Activated CD8-positive, alpha-beta T cell treated with anti-CD3 and anti-CD28 coated beads, Interleukin-2, amount 10 ng/mL, durations not matched to agents 7 days and 5 days (primary cell): Measurements from ENCODE around the gene FGR. TPM values are rescaled to one million over a fixed set of nuclear protein-coding genes. Genes with fewer than 3 reads are reported as not detected.

Experiments used
- ATAC-seq: fragments of 150-1000 bp; cut with Tn5 transposase; one replicate; pipeline ENCODE4 v1.10.0; 2021; ENCODE audit warnings: moderate library complexity
- CTCF ChIA-PET: fragments of 350-600 bp; sonication (Branson Sonifier 250); formaldehyde crosslinking; loops from one replicate; lab custom pipeline; 2021; ENCODE audit warnings: antibody characterized with exemption; lab: Charles Lee
- POLR2A ChIA-PET: fragments of 350-600 bp; sonication (Branson Sonifier 250); formaldehyde crosslinking; loops from one replicate; lab custom pipeline; 2021; ENCODE audit warnings: antibody characterized with exemption; lab: Charles Lee
- DNase-seq: peaks from one replicate; pipeline ENCODE4 v3.0.0-alpha.2; 2020
- H3K27ac Mint-ChIP-seq: one replicate; pipeline ENCODE4 v1.8.0; 2021; ENCODE audit warnings: mild to moderate bottlenecking, mixed read lengths
- H3K27me3 Mint-ChIP-seq: one replicate; pipeline ENCODE4 v1.8.0; 2021; ENCODE audit warnings: low read depth, mixed read lengths
- H3K36me3 Mint-ChIP-seq: one replicate; pipeline ENCODE4 v1.8.0; 2021; ENCODE audit warnings: low read depth, mixed read lengths
- H3K4me1 Mint-ChIP-seq: one replicate; pipeline ENCODE4 v1.8.0; 2021; ENCODE audit warnings: low read depth, mixed read lengths
- H3K4me3 Mint-ChIP-seq: one replicate; pipeline ENCODE4 v1.8.0; 2021; ENCODE audit warnings: mild to moderate bottlenecking, mixed read lengths
- H3K9me3 Mint-ChIP-seq: one replicate; pipeline ENCODE4 v1.8.0; 2022; ENCODE audit warnings: mixed read lengths; ENCODE audit not compliant: insufficient read depth
- total RNA-seq, 2 experiments: library from RNA; stranded (reverse); gene quantifications; one replicate each; pipeline ENCODE4 v1.2.3, GENCODE V29; 2021

Gene FGR
- total RNA-seq, 2 experiments from 2014 or later, result 0.08 to 0.21 TPM

DNA sequence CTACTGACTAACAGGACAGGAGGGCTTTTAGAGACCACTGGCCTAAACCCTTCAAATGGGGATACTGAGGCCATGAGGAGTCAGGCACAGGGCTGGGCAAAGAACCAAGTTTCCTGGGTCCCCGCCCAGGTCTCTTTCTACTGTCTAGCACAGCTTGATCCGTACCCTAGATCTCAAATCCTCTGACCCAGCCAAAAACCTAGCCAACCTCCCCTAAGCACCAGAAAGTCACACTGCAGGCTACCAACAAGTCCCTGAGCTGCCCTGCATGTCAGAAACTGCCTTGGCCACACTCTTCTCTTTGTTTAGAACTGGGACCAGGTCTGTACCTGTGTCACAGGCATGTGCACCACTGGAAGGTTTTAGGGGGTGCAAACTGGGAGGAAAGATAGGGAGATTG, 64.6 kb downstream of the FGR start:
- DNase-seq (no peak), ATAC-seq (no peak)
- no peak overlapping the region for H3K27ac Mint-ChIP-seq
- no peaks in the 10 kb centered on the region for H3K36me3 Mint-ChIP-seq
- no peaks in the 10 kb centered on the region for H3K9me3 Mint-ChIP-seq
- POLR2A ChIA-PET, result no interaction called here
- CTCF ChIA-PET, result interaction anchor here (3.7 to 10.5 kb wide), 5 partner anchors 11 to 92 kb away, joined by 21 to 113 read pairs (median 25); partner anchors contain the start of gene AHDC1
- peaks cover 25% of the 10 kb centered on the region for H3K4me1 Mint-ChIP-seq
- H3K27me3 Mint-ChIP-seq, result peaks cover 3% of the 10 kb centered on the region
- no peak overlapping the region for H3K4me3 Mint-ChIP-seq

DNA sequence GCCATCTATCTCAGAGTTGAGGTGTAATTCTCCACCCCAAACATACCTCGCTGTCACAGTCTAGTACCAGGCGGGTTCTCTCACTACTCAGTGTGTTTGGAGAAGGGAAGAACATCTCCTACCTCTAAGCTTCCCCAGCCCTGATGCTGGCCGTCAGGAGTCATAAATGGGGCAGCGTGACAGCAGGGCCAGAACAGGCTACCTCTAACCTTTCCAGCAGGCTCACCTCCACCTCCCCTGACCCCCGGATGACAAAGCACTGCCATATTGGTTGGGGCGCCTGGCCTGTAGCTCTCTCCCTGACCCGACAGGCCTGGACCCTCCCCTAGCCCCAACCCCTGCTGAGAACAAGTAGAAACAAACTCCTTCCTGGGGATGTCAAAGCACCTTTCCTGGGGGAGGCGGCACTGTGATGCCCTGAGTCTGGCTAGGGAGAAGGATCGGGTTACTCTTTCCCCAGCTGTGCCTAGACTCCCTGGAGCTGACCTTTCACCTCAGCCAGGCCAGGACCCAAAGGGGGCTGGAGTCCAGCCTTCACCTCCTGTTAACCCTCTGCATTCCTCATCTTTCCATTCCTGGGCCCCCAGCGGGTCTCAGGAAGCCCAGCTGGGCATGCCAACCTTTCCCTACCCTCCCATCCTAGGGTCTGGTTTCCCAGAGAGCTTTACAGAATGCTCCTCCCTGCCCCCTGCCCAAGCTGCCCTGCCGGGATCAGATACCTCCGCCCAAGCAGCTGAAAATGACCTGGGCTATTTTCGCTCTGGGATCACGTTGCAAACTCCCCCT, 65.3 kb downstream of the FGR start:
- H3K9me3 Mint-ChIP-seq, result no peaks in the 10 kb centered on the region

DNA sequence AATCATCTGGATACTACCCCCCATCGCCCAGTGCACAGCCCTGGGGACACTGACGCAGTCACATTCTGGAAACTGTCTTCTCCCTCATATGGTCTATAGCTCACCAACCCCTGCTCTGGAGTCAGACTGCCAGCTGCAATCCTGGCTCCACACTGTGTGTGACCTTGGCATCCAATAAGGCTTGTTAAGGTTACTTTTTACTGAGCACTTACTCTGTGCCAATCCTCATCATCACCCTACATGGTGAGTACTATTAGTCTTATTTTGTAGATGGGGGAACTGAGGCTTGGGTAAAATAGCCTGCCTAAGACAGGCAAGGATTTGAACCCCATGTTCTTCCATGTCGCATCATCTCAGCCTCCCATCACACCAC, 65.9 kb downstream of the FGR start:
- POLR2A ChIA-PET, result interaction anchor here (0.6 to 1.7 kb wide), 4 partner anchors 12 to 94 kb away, joined by 3 to 5 read pairs (median 4); no protein-coding TSS in a partner anchor
- H3K9me3 Mint-ChIP-seq, result no peaks in the 10 kb centered on the region
- H3K4me1 Mint-ChIP-seq, result peaks cover 25% of the 10 kb centered on the region
- H3K27me3 Mint-ChIP-seq, result peaks cover 3% of the 10 kb centered on the region
- H3K4me3 Mint-ChIP-seq, result peak overlapping the region; percentile 64
- H3K36me3 Mint-ChIP-seq, result no peaks in the 10 kb centered on the region
- H3K27ac Mint-ChIP-seq, result peak overlapping the region; percentile 77
- ATAC-seq (no peak), DNase-seq (no peak)
- CTCF ChIA-PET, result interaction anchor here (0.6 to 10.5 kb wide), 18 partner anchors 10 to 273 kb away, joined by 4 to 113 read pairs (median 8); partner anchors contain the start of gene AHDC1

More for the DNA sequence above, 65.3 kb downstream of the FGR start:
- Mint-ChIP-seq H3K4me1 (peaks cover 25% of the 10 kb centered on the region), H3K27ac (peak overlapping the region; percentile 77), H3K36me3 (no peaks in the 10 kb centered on the region), H3K4me3 (no peak overlapping the region), H3K27me3 (peaks cover 3% of the 10 kb centered on the region)
- ATAC-seq (no peak), DNase-seq (no peak)
- ChIA-PET CTCF (interaction anchor here (1.4 to 10.5 kb wide), 12 partner anchors 9 to 273 kb away, joined by 5 to 113 read pairs (median 16); partner anchors contain the start of gene AHDC1), POLR2A (interaction anchor here (1.0 to 1.7 kb wide), 2 partner anchors 48 to 93 kb away, joined by 3 to 5 read pairs; no protein-coding TSS in a partner anchor)

DNA sequence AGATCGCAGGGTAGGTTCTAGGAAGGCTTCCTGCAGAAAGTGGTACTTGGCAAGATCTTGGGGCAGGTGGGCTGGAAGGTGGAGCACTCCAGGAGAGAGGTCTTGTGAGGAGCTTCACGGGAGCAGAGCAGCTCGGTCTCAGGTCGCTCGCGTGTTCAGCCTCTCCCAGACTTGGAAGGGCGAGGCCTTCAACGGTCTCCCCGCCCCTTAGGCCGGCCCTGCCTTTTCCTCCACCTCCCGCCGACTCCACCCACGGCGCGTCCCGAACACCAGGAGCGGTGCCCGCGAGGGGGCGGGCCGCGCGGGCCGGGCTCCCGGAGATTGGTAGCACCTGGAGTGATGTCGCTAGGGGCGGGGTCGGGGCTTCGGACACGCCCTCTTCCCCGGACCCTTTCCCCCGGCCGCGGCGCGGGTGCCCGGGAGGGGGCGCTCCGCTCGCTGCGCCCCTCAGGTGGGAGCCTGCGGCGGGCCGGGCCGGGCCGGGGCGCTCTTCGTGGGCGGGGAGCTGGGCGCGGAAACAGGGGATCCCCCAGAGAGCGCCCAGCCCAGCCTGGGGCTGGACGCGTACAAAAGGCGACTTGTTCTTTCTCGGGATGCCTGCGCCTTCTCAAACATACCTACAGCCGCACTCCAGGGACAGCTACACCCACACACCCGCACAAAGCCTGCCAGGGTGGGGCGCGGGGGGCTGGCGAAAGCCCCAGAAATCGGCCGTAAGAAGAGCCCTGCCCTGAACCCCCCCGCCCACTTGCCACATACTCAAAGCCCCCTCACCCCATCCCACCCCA, 66.5 kb downstream of the FGR start:
- Mint-ChIP-seq H3K9me3 (no peaks in the 10 kb centered on the region), H3K4me1 (peaks cover 29% of the 10 kb centered on the region), H3K27ac (peak overlapping the region; percentile 46), H3K27me3 (no peaks in the 10 kb centered on the region), H3K36me3 (no peaks in the 10 kb centered on the region), H3K4me3 (peak overlapping the region; percentile 64)
- DNase-seq, result peak; percentile 94
- ChIA-PET CTCF (interaction anchor here (0.6 to 10.5 kb wide), 23 partner anchors 9 to 272 kb away, joined by 3 to 113 read pairs (median 6); partner anchors contain the start of gene AHDC1), POLR2A (interaction anchor here (0.6 to 1.7 kb wide), 6 partner anchors 12 to 95 kb away, joined by 3 to 5 read pairs (median 3); no protein-coding TSS in a partner anchor)
- peak; percentile 98 for ATAC-seq

DNA sequence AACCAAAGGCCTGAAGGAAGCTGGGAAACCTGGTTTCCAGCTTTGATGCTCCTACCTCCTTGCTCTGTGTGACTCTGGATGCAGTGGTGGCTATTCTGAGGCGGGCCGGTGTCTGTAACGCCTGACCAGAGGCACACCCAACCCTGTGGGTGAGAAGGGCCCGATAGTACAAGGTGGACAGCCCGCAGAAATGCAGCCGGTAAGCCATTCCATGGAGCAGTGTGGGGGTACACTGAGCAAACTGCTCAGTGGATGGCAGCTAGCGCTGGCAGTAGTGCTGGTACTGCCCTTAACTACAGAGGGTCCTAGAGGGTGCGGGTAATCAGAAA, 67.0 kb downstream of the FGR start:
- DNase-seq (no peak), ATAC-seq (no peak)
- no peaks in the 10 kb centered on the region for H3K9me3 Mint-ChIP-seq
- ChIA-PET POLR2A (interaction anchor here (1.0 to 1.7 kb wide), 4 partner anchors 11 to 46 kb away, joined by 3 to 5 read pairs (median 3); no protein-coding TSS in a partner anchor), CTCF (interaction anchor here (0.7 to 10.5 kb wide), 17 partner anchors 9 to 186 kb away, joined by 3 to 113 read pairs (median 10); partner anchors contain the start of gene AHDC1)
- no peaks in the 10 kb centered on the region for H3K36me3 Mint-ChIP-seq
- H3K4me3 Mint-ChIP-seq, result peak overlapping the region; percentile 50
- no peaks in the 10 kb centered on the region for H3K27me3 Mint-ChIP-seq
- peaks cover 32% of the 10 kb centered on the region for H3K4me1 Mint-ChIP-seq
- peak overlapping the region; percentile 46 for H3K27ac Mint-ChIP-seq

DNA sequence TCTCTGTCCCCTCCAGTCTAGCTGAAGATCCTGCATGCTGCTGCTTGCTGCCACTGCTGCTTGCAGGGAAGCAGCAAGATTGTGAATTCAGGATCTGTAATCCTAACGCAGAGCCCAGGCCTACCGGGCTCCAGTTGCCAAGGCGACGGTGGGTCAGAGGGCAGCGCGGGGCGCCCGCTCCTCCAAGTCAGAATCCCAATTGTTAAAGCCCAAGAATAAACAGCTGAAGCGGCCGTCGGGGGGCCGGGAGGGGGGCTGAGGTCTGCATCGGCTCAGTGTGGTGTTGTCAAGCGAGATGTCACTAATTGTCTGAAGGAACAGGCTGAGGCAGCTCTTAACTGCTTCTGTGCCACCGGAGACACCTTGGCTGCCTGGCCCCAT, 67.8 kb downstream of the FGR start:
- no peaks in the 10 kb centered on the region for H3K36me3 Mint-ChIP-seq
- CTCF ChIA-PET, result interaction anchor here (1.6 to 10.5 kb wide), 7 partner anchors 8 to 137 kb away, joined by 5 to 113 read pairs (median 24); partner anchors contain the start of gene AHDC1
- H3K4me1 Mint-ChIP-seq, result peaks cover 35% of the 10 kb centered on the region
- DNase-seq, result no peak
- POLR2A ChIA-PET, result interaction anchor here (1.0 to 1.2 kb wide), 2 partner anchors 13 to 44 kb away, joined by 3 read pairs; no protein-coding TSS in a partner anchor
- no peak overlapping the region for H3K27ac Mint-ChIP-seq
- H3K27me3 Mint-ChIP-seq, result no peaks in the 10 kb centered on the region
- no peak for ATAC-seq
- no peak overlapping the region for H3K4me3 Mint-ChIP-seq
- H3K9me3 Mint-ChIP-seq, result no peaks in the 10 kb centered on the region

DNA sequence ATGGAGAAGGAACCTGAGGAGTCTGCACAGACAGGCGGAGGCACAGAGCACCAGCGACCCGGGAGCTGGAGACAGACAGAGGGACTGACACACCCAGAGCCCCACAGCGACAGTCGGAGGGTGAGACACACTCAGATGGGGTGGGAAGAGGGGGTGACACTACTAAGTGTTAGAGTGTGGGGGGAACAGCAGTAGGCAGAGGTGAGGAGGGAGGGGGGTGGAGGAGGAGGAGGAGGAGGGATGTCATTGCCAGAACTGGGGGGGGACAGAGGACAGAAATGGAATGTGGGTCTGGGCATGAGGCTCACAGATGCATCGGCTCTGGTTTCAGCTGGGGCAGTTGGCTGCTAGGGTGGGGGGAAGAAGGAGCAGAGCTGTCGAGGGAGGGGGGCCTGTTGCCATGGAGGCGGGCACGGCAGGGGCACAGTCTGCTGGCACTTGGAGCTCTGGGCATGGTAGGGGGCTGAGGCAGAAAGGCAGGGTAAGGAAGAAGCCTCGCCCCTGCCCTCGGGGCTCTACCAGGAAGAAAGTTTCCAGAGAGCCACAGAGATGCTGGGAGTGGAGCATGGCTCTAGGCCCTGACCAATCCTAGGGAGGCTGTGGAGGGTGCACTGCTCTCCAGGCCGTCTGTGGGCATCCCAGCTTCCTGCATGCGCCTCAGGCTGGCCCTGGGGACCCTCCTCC, 68.4 kb downstream of the FGR start:
- DNase-seq (no peak), ATAC-seq (no peak)
- ChIA-PET CTCF (interaction anchor here (1.6 to 10.5 kb wide), 4 partner anchors 8 to 136 kb away, joined by 5 to 113 read pairs (median 54); partner anchors contain the start of gene AHDC1), POLR2A (no interaction called here)
- no peaks in the 10 kb centered on the region for H3K36me3 Mint-ChIP-seq
- no peaks in the 10 kb centered on the region for H3K9me3 Mint-ChIP-seq
- no peaks in the 10 kb centered on the region for H3K27me3 Mint-ChIP-seq
- peaks cover 34% of the 10 kb centered on the region for H3K4me1 Mint-ChIP-seq
- no peak overlapping the region for H3K4me3 Mint-ChIP-seq
- no peak overlapping the region for H3K27ac Mint-ChIP-seq

DNA sequence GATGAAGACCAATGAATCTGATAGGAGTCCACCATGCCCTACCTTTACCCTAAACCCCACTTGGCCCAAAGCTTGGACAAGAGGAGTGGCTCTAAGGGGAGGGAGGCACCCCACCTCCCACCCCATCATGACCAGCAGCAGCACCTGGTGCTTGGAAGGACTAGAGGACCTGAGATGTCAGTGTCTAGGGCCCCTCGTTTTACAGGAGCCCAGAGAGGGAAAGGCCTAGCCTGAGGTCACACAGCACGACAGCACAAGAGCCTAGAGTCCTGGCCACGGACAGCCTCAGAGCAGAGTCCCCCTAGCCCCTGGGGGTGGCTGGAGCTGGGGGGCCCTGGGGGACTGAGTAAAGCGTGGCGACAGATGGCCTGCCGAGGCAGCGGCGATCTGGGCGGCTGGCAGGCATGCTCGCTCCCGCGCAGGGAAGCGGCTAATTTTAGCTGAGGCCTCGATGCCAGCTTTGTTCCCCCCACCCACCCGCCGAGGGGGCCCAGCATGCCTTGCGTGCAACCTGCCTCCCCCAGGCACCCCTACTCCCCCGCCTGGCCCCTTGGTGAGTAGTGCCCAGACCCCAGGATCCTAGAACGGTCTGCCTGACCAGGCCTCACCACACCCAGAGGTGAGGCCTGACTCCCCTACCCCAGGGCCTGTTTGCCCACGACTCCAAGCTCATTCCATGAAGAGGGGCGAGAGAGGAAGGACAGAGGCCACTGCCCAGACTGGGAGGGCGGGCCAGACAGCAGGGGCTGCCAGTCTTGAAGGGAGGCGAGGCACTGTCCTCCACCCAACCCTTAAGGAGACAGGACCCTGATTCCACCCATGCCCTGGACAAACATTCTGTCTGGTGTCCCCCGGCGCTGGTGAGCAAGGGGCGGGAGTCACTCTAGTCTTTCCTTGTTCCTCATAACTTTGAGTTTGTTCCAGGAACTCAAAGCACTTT, 70.0 kb downstream of the FGR start:
- DNase-seq (no peak), ATAC-seq (no peak)
- H3K27me3 Mint-ChIP-seq, result no peaks in the 10 kb centered on the region
- peaks cover 32% of the 10 kb centered on the region for H3K4me1 Mint-ChIP-seq
- no peaks in the 10 kb centered on the region for H3K36me3 Mint-ChIP-seq
- ChIA-PET POLR2A (interaction anchor here (1.4 kb wide), 1 partner anchor 26 kb away, joined by 4 read pairs; no protein-coding TSS in a partner anchor), CTCF (interaction anchor here (0.5 to 10.5 kb wide), 4 partner anchors 11 to 175 kb away, joined by 3 to 113 read pairs (median 4); no protein-coding TSS in a partner anchor)
- H3K27ac Mint-ChIP-seq, result no peak overlapping the region
- no peak overlapping the region for H3K4me3 Mint-ChIP-seq
- H3K9me3 Mint-ChIP-seq, result no peaks in the 10 kb centered on the region

DNA sequence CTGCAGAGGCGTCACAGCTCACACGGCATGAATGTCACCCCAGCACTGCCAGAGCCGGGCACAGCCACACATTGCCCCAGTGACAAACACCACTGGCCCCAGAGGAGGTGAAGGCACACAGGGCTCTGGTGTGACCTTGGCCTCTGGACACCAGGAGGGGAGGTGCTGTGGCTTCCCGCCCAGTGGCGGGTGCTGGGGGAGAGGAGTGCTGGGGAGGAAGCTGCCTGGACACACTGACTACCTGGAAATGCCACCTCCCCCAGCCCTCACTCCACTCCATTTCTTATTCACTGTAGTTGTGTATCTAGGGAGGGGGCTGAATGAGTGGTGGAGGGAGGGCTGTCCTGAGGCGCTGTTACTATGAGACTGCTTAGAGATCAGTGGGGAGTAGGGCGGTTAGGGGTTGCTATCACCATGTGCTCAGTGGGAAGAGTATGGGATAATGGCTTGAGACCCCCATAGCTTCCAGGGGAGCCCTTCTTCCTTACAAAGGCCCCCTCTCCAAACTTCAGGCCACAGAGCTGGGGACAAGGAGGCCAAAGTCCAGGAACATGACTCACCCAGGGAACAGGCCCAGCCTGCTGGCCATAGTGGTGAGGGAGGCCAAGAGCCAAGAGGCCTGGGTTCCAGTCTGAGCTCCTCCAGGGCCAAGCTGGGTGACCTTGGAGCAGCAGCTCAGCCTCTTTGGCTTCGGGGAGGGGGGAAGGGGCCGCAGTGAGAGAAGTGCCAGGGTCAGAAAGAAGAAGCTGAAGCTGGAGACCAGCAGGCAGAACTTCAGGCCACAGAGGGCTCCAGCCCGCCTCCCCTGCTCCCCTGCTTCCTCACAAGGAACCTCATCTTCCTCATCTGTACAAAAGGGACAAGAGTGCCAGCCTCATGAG, 71.2 kb downstream of the FGR start:
- Mint-ChIP-seq H3K27ac (peak overlapping the region; percentile 21), H3K36me3 (no peaks in the 10 kb centered on the region), H3K4me3 (no peak overlapping the region), H3K9me3 (no peaks in the 10 kb centered on the region), H3K4me1 (peaks cover 25% of the 10 kb centered on the region), H3K27me3 (no peaks in the 10 kb centered on the region)
- no peak for DNase-seq
- ChIA-PET CTCF (interaction anchor here (0.7 to 10.5 kb wide), 3 partner anchors 9 to 99 kb away, joined by 3 to 113 read pairs (median 6); no protein-coding TSS in a partner anchor), POLR2A (interaction anchor here (1.4 kb wide), 1 partner anchor 27 kb away, joined by 4 read pairs; no protein-coding TSS in a partner anchor)
- no peak for ATAC-seq
